ENCODE results near the gene CDKAL1.

- TF ChIP-seq CEBPB (IDR thresholded peaks at IDR 0.05): no peak
- TF ChIP-seq MAX (IDR thresholded peaks at IDR 0.05): no peak
- TF ChIP-seq RAD21 (IDR thresholded peaks at IDR 0.05; ENCODE audit: low read depth): no peak
- TF ChIP-seq CREB1 (IDR thresholded peaks at IDR 0.05; ENCODE audit: low read depth): no peak
- no peak for TF ChIP-seq TCF12 (IDR thresholded peaks at IDR 0.05; ENCODE audit: low read depth)
- no peak for TF ChIP-seq TEAD4 (IDR thresholded peaks at IDR 0.05)
- TF ChIP-seq TAF1 (IDR thresholded peaks at IDR 0.05; ENCODE audit: low read depth): no peak
- no peak for TF ChIP-seq REST (IDR thresholded peaks at IDR 0.05; ENCODE audit: low read depth)
- TF ChIP-seq ZBTB7A (IDR thresholded peaks at IDR 0.05; ENCODE audit: low read depth): no peak
- TF ChIP-seq EGR1 (IDR thresholded peaks at IDR 0.05): no peak
Measured at GRCh38 chr6:21265034-21265729, 730.9 kb downstream of the CDKAL1 start.
